K562 (cell line): ENCODE results near the gene MAP4K4. TPM values are rescaled to one million over a fixed set of nuclear protein-coding genes. Genes with fewer than 3 reads are reported as not detected.

ENCODE experiments used
- ATAC-seq: fragments of 200-7000 bp; cut with Tn5 transposase; 3 replicates; pipeline ENCODE4 v1.9.1; 2020; ENCODE audit warnings: moderate library complexity
- BruUV-seq: library from RNA; stranded (reverse); fragments of 400-500 nt; replicated peaks from 2 replicates; lab custom pipeline; 2021; lab: Mats Ljungman, UMichigan
- CTCF ChIA-PET: fragments of 300-600 bp; formaldehyde crosslinking; extraction: SDS; loops from one replicate; lab custom pipeline; 2021; ENCODE audit warnings: low intra/inter-chr PET ratio; lab: Yijun Ruan, JAX
- POLR2A ChIA-PET: fragments of 300-600, 350-650 bp; sonication (Branson Sonifier 250); formaldehyde crosslinking; extraction: SDS; loops from one replicate; lab custom pipeline; 2021; ENCODE audit warnings: antibody characterized with exemption, inconsistent platforms; lab: Yijun Ruan, JAX
- DNase-seq, 4 experiments: peaks; one replicate each; pipeline versions ENCODE4 v3.0.0 to v3.0.0-alpha.2; 2011 to 2018; ENCODE audit warnings: low spot score in 3 of 4, mixed read lengths in 3 of 4; ENCODE audit errors: extremely low read depth in 1 of 4
- FAIRE-seq: peaks from 2 replicates; lab custom pipeline; 2011; peaks lifted over from hg19 to GRCh38; lab: Jason Lieb, UNC
- H2AFZ ChIP-seq: 2 replicates; pipeline ENCODE4 v1.6.0; 2011; ENCODE audit warnings: low read depth, low read length, control low read depth, inconsistent platforms
- H3K27ac ChIP-seq: fragments of 200-600 bp; 3 replicates; pipeline ENCODE4 v1.8.0; 2011; ENCODE audit warnings: low read depth, mild to moderate bottlenecking, control low read depth, inconsistent platforms, low read length, moderate library complexity, mixed read lengths; ENCODE audit errors: extremely low read depth
- H3K27me3 ChIP-seq, 2 experiments: fragments of 300-600 bp in 1 of 2; 2 replicates in 1 of 2; 3 replicates in 1 of 2; pipeline versions ENCODE4 v1.6.0 to v1.8.0; 2011; ENCODE audit warnings: inconsistent platforms in 2 of 2, low read length in 2 of 2, mild to moderate bottlenecking in 1 of 2, mixed read lengths in 1 of 2, moderate library complexity in 1 of 2; ENCODE audit not compliant: control insufficient read depth in 2 of 2, insufficient read depth in 2 of 2
- H3K36me3 ChIP-seq: fragments of 300-600 bp; 3 replicates; pipeline ENCODE4 v1.8.0; 2011; ENCODE audit warnings: mild to moderate bottlenecking, low read length, inconsistent platforms; ENCODE audit not compliant: control insufficient read depth, insufficient read depth
- H3K4me1 ChIP-seq, 2 experiments: fragments of 200-600 bp in 1 of 2; replicated peaks in 1 of 2; 2 replicates in 1 of 2; 3 replicates in 1 of 2; pipeline versions ENCODE4 v1.5.1 to v1.8.0; 2011; ENCODE audit warnings: inconsistent platforms in 2 of 2, low read length in 2 of 2, mild to moderate bottlenecking in 1 of 2, mixed read lengths in 1 of 2, moderate library complexity in 1 of 2; ENCODE audit not compliant: control insufficient read depth in 2 of 2, insufficient read depth in 2 of 2
- H3K4me2 ChIP-seq: 2 replicates; pipeline ENCODE4 v1.6.1; 2011; ENCODE audit warnings: low read length, control low read depth, inconsistent platforms, mixed read lengths; ENCODE audit not compliant: insufficient read depth
- H3K4me3 ChIP-seq: fragments of 200-600 bp; sonication (generic), shearing (Covaris generic); 2 replicates; pipeline ENCODE4 v1.5.1; 2016; ENCODE audit warnings: control low read depth, inconsistent platforms
- H3K79me2 ChIP-seq: fragments of 200-600 bp; 3 replicates; pipeline ENCODE4 v1.8.0; 2011; ENCODE audit warnings: low read length, inconsistent platforms; ENCODE audit not compliant: control insufficient read depth, insufficient read depth
- H3K9ac ChIP-seq, 2 experiments: 2 replicates each; pipeline versions ENCODE4 v1.6.0 to v1.6.1; 2011; ENCODE audit warnings: low read depth in 2 of 2, low read length in 2 of 2, control low read depth in 1 of 2, inconsistent platforms in 1 of 2, mild to moderate bottlenecking in 1 of 2, mixed read lengths in 1 of 2; ENCODE audit not compliant: insufficient read depth in 1 of 2
- H3K9me1 ChIP-seq: one replicate; pipeline ENCODE4 v1.6.0; 2011; ENCODE audit warnings: inconsistent platforms, mild to moderate bottlenecking, low read length, moderate library complexity; ENCODE audit not compliant: control insufficient read depth, insufficient read depth
- H3K9me3 ChIP-seq: replicated peaks from 2 replicates; pipeline ENCODE4 v1.5.1; 2011; ENCODE audit warnings: low read depth, low read length, inconsistent platforms; ENCODE audit not compliant: control insufficient read depth, insufficient read depth
- H4K20me1 ChIP-seq: replicated peaks from 2 replicates; pipeline ENCODE4 v1.6.1; 2011; ENCODE audit warnings: low read length, inconsistent platforms, mixed read lengths; ENCODE audit not compliant: control insufficient read depth, insufficient read depth
- ATF3 ChIP-seq, 2 experiments: fragments of 450-650 bp in 1 of 2; sonication (generic) in 1 of 2; formaldehyde crosslinking in 1 of 2; IDR thresholded peaks in 1 of 2; conservative IDR thresholded peaks in 1 of 2; 2 replicates each; pipeline versions ENCODE4 v1.6.1 to v1.8.1; 2016 to 2023; ENCODE audit warnings: mild to moderate bottlenecking in 2 of 2, moderate library complexity in 2 of 2, inconsistent platforms in 1 of 2, missing genetic modification reagents in 1 of 2
- COPS2 ChIP-seq: fragments of 450-650 bp; conservative IDR thresholded peaks from 2 replicates; pipeline ENCODE4 v1.6.1; 2016; ENCODE audit warnings: mild to moderate bottlenecking, moderate library complexity
- HMBOX1 ChIP-seq: sonication (generic); IDR thresholded peaks from 2 replicates; pipeline ENCODE4 v1.6.1; 2016
- NR2C1 ChIP-seq, 2 experiments: fragments of 450-650 bp; IDR thresholded peaks; 2 replicates each; pipeline ENCODE4 v1.6.1; 2017; ENCODE audit warnings: mild to moderate bottlenecking in 2 of 2, antibody characterized with exemption in 1 of 2, inconsistent platforms in 1 of 2, missing compliant biosample characterization in 1 of 2, missing genetic modification characterization in 1 of 2
- TAF9B ChIP-seq: fragments of 450-650 bp; IDR thresholded peaks from 2 replicates; pipeline ENCODE4 v1.6.1; 2018; ENCODE audit warnings: mild to moderate bottlenecking; ENCODE audit not compliant: partially characterized antibody
- ZNF592 ChIP-seq: fragments of 450-650 bp; IDR thresholded peaks from 2 replicates; pipeline ENCODE4 v1.6.1; 2017; ENCODE audit warnings: antibody characterized with exemption, mild to moderate bottlenecking
- WGBS: fragments of 100-300 bp; shearing (Covaris generic); methylation state at CpG from one replicate; pipeline ENCODE4 v1.1.6; 2016; ENCODE audit warnings: low coverage, mixed read lengths; ENCODE audit not compliant: insufficient coverage; ENCODE audit errors: missing lambda C conversion rate; 5-methylcytosine and 5-hydroxymethylcytosine counted together
- in situ Hi-C: fragments of 300-500 bp; cut with MboI; formaldehyde crosslinking; loops from 4 replicates; pipeline ENCODE4 v1.15.0; 2018; ENCODE audit warnings: inconsistent platforms, mixed read lengths
- intact Hi-C: fragments of 100-400 bp; cut with micrococcal nuclease; formaldehyde crosslinking; loops from 2 replicates; pipeline ENCODE4 v1.14.2; 2022
- polyA plus RNA-seq, 8 experiments: library from polyadenylated mRNA; depleted of rRNA in 4 of 8; stranded (reverse) in 5 of 8; unstranded in 3 of 8; fragments of >200 nt; fragmentation: Nextera tagmentation in 2 of 8; fragmentation: Illumina TruSeq in 1 of 8; extraction: Ambion mirVana in 2 of 8; extraction: Trizol in 1 of 8; gene quantifications; 2 replicates each; pipeline versions ENCODE4 v1.2.1 to v1.2.3, GENCODE V29; 2011 to 2014; ENCODE audit warnings: inconsistent platforms in 1 of 8, missing spikeins in 1 of 8
- total RNA-seq, 7 experiments: library from RNA; depleted of rRNA in 6 of 7; stranded (reverse); fragments of >200 nt in 6 of 7; fragmentation: Illumina TruSeq in 2 of 7; extraction: Trizol in 2 of 7; gene quantifications; 2 replicates each; pipeline versions ENCODE4 v1.2.1 to v1.2.3, GENCODE V29; 2011 to 2021; ENCODE audit warnings: low replicate concordance in 1 of 7
- TF ChIP-seq, protein P1 (sequence below): fragments of 450-650 bp; IDR thresholded peaks from 2 replicates; pipeline ENCODE4 v1.6.1; 2016; ENCODE audit warnings: borderline replicate concordance
- TF ChIP-seq, protein P2 (sequence below): sonication (generic); formaldehyde crosslinking; IDR thresholded peaks from 2 replicates; pipeline ENCODE4 v1.8.1; 2023; ENCODE audit warnings: mild to moderate bottlenecking, missing genetic modification reagents

The MAP4K4 gene
- total and polyA plus RNA-seq, 9 of the 15 experiments (the other 6 are each of a cell fraction or from before 2014, with no cell fraction given) = 7.6 to 76.4 (median 50.6) TPM

DNA sequence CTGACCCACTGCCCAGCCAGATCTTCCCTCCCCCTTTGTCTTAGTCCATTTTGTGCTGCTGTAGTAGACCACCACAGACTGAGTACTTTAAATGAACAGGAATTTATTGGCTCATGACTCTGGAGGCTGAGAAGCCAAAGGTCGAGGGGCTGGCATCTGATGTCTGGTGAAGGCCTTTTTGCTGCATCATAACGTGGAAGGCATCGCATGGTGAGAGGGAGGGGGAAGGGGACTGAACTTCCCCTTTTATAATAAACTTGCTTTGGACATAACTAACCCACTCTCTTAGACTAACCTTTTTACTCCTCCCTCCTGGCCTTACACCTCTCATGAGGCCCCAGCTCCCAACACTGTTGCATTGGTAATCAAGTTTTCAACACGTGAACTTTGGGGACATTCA lies 83.8 kb downstream of the MAP4K4 start (continued):
- TF ChIP-seq NR2C1 (IDR thresholded peaks at IDR 0.05) (peak; percentile 67; the same call in 1 of the 2 replicates), NR2C1 (tag; IDR thresholded peaks at IDR 0.05) (peak; percentile 58)

GRCh38 chr2:101781791-101782426 lies 84.4 kb downstream of the MAP4K4 start:
- FAIRE-seq (no peak), DNase-seq (no peak), ATAC-seq (peak; percentile 71)
- POLR2A ChIA-PET = interaction anchor here (0.8 kb wide), 1 partner anchor 15 kb away, joined by 3 read pairs; no protein-coding TSS in a partner anchor
- BruUV-seq = no TSS peak
- Histone ChIP-seq H3K9me3 (no peaks in the 10 kb centered on the region), H3K4me2 (peak overlapping the region; percentile 53), H3K27ac (peak overlapping the region; percentile 71; the same call in 2 of the 3 replicates), H3K4me3 (no peak overlapping the region), H2AFZ (no peak overlapping the region), H3K9me1 (no peaks in the 10 kb centered on the region), H3K36me3 (no peaks in the 10 kb centered on the region), H3K4me1 (peaks cover 3 to 29% of the 10 kb centered on the region in 2 experiments), H3K79me2 (peaks cover 95% of the 10 kb centered on the region), H3K27me3 (no peaks in the 10 kb centered on the region), H4K20me1 (peaks cover 41% of the 10 kb centered on the region), H3K9ac (peak overlapping the region in 1 of 2 experiments; percentile 26; a peak in 2 of 4 replicates)
- CTCF ChIA-PET = no interaction called here
- intact Hi-C loops (no loop called here), in situ Hi-C loops (no loop called here)
- WGBS = 26% methylated on average over 6 of the region's 6 CpGs
- TF ChIP-seq ZNF592 (no peak), HMBOX1 (peak; percentile 72; the same call in 1 of the 2 replicates), ATF3 (IDR thresholded peaks at IDR 0.05) (0 out of 2 replicates have a peak, but pooled peaks have one; percentile 10), ATF3 (CRISPR knock-in tag; conservative IDR thresholded peaks at IDR 0.05) (no peak), TAF9B (peak; percentile 4), COPS2 (no peak)
- TF ChIP-seq, protein P1, sequence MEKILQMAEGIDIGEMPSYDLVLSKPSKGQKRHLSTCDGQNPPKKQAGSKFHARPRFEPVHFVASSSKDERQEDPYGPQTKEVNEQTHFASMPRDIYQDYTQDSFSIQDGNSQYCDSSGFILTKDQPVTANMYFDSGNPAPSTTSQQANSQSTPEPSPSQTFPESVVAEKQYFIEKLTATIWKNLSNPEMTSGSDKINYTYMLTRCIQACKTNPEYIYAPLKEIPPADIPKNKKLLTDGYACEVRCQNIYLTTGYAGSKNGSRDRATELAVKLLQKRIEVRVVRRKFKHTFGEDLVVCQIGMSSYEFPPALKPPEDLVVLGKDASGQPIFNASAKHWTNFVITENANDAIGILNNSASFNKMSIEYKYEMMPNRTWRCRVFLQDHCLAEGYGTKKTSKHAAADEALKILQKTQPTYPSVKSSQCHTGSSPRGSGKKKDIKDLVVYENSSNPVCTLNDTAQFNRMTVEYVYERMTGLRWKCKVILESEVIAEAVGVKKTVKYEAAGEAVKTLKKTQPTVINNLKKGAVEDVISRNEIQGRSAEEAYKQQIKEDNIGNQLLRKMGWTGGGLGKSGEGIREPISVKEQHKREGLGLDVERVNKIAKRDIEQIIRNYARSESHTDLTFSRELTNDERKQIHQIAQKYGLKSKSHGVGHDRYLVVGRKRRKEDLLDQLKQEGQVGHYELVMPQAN = no peak
- TF ChIP-seq, protein P2, sequence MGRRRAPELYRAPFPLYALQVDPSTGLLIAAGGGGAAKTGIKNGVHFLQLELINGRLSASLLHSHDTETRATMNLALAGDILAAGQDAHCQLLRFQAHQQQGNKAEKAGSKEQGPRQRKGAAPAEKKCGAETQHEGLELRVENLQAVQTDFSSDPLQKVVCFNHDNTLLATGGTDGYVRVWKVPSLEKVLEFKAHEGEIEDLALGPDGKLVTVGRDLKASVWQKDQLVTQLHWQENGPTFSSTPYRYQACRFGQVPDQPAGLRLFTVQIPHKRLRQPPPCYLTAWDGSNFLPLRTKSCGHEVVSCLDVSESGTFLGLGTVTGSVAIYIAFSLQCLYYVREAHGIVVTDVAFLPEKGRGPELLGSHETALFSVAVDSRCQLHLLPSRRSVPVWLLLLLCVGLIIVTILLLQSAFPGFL (CRISPR knock-in tag) = no peak
